Measurements from ENCODE around the gene DESI2. TPM values are rescaled to one million over a fixed set of nuclear protein-coding genes. Genes with fewer than 3 reads are reported as not detected.
"Not testable (repeated sequence)": the region's sequence is repeated elsewhere in the genome, so short reads cannot be mapped to it uniquely, and the experiment has no call there.

Gene DESI2
- total RNA-seq, 1 experiment from 2014 or later: 119 TPM

DNA sequence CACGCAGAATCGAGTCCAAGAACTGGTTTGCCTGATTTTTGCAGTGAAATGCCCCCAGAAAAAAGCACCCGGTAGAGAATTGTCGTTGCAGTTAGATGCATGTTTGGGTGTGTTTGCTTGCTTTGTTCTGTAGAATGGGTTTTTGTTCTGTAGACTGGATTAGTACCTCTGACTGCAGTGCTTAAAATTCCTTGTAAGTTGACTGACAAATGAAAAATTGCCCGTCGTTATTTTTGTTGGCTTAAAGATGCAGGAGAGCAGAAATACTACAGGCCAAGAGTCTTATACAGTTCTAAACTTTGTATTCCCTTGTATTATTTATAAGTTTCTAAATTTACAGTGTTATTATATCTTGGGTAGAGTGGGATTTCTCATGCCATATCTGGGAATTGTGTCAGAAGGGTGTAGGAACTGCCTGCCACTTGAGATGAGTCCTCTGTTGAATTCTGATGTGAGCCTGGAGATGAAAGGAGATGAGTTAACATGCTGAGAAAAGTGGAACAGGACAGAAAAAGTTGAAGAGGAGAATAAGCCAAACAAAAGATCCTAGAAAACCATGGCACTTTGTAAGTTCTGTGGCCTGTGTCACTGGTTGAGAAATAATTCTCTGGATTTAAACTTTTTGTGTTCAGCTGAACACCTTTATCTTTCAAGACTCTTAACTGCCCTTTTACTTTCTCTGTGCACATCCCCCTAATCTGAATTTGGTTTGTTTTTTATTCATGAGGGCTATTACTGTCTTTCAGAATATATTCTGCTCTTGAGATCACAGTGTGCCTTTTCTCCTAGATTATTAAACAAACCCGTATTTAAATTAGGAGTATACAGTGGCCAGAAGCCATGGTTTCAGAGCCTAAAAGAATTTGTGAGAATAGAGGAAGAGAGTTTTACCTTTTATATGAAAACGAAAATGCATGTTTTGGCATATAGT lies 1.4 kb downstream of the DESI2 start:
- no peak for DNase-seq (ENCODE audit: extremely low read depth, low read depth)

DNA sequence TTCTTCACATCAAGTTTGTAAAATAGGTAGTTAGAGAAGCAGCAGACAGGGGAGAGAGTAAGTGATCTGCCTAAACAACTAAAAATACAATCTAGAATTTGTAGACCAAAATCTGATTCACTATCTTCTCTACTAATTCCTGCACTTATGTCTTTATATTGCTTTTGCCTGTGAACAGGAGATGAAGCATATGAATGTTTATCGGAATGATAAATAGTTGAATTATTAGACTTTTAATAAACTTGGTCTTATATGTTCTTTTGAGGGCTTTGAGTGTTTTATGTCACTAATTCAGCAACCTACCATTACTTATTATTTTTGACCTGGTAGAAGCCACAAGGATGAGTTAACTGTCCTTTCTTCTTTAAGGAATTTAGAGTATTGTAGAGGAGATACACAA lies 2.3 kb downstream of the DESI2 start:
- DNase-seq (ENCODE audit: extremely low read depth, low read depth): no peak

DNA sequence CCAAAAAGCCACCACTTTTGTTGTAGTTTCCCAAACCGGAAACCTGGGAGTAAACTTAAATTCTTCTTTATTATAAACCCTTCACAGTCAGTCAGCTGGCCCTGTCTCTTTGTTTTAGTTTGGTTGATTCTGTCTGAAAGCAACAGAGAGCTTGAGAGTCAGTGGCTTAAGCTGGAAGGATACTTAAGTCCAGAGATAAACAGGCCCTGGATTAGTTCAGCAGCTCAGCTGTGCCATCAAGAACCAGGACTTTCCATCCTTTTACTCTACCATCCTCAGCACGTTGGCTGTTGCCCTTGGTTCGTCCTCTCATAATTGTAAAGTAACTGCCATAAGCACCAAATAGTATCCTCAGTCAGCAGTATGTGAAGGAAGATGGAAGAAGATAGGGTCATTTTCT lies 4.5 kb downstream of the DESI2 start:
- DNase-seq (ENCODE audit: extremely low read depth, low read depth): no peak

DNA sequence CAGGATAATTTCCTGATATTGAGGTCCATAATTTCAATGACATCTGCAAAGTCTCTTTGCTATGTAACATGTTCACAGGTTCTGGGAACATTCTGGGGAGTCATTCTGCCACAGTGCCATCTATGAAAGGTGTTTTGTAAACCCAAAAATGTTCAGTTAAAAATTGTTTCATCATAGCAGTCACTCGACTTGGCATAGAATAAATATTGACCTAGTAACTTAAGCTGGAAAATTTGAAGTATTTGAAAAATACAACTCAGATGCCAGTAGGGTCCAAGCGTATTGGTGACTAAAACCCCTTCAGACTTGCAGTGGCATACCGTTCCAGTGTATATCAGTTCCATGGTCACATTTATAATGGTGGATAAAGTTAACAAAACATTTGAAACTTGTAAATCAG lies 6.8 kb downstream of the DESI2 start:
- DNase-seq (ENCODE audit: extremely low read depth, low read depth): no peak

DNA sequence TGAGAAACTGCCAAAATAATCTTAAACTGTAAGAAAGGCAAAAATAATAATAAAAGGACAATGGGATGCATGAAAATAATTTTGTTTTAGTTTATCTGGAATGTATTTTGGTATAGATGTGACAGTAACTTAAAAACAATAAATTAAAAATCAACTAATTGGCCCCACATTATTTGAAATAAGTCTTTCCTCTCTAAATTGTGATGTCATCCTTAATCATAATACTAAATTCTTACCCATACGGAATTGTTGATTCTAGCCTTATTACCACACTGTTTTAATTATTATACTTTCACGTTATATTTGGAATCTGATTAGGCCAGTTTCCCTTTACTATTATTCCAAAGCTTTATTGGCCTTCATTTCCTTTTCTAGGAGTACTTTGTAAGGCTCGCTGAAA lies 7.7 kb downstream of the DESI2 start:
- DNase-seq (ENCODE audit: extremely low read depth, low read depth): no peak

DNA sequence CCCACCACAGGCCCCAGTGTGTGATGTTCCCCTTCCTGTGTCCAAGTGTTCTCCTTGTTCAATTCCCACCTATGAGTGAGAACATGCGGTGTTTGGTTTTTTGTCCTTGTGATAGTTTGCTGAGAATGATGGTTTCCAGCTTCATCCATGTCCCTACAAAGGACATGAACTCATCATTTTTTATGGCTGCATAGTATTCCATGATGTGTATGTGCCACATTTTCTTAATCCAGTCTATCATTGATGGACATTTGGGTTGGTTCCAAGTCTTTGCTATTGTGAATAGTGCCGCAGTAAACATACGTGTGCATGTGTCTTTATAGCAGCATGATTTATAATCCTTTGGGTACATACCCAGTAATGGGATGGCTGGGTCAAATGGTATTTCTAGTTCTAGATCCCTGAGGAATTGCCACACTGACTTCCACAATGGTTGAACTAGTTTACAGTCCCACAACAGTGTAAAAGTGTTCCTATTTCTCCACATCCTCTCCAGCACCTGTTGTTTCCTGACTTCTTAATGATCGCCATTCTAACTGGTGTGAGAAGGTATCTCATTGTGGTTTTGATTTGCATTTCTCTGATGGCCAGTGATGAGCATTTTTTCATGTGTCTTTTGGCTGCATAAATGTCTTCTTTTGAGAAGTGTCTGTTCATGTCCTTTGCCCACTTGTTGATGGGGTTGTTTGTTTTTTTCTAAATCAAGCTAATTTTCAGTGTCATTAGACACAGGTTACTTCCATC lies 8.8 kb downstream of the DESI2 start:
- not testable (repeated sequence) for DNase-seq (ENCODE audit: extremely low read depth, low read depth)

DNA sequence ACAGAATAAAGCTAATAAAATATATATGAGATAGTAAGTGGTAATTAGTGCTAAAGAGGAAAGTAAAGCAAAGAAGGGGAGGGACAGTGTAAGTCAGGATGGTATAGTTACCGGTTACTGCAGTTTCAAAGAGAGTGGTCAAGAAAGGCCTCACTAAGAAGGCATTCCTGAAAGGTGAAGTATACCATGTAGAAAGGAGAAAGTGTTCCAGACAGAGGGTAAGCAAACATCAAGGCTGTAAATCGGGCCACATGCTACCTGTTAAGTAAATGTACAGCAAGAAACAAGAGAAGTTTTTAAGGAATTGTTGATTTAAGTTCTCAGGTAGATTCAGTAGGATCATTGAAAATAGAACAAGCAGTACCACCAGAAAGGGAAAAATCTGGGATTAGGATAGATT lies 9.7 kb downstream of the DESI2 start:
- no peak for DNase-seq (ENCODE audit: extremely low read depth, low read depth)

DNA sequence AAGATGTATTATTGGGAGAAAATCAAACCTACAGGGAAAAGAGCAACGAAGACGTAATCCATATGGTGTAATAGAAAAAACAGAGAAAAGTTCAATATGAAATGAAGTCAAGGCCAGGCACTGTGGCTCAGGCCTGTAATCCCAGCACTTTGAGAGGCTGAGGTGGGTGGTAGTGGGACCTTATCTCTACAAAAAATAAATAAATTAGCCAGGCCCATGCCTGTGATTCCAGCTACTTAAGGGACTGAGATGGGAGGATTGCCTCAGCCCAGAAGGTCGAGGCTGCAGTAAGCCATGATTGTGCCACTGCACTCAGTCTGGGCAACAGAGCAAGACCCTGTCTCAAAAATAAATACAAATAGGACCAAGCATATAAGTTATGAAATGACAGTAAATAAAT lies 11.4 kb downstream of the DESI2 start:
- no peak for DNase-seq (ENCODE audit: extremely low read depth, low read depth)

DNA sequence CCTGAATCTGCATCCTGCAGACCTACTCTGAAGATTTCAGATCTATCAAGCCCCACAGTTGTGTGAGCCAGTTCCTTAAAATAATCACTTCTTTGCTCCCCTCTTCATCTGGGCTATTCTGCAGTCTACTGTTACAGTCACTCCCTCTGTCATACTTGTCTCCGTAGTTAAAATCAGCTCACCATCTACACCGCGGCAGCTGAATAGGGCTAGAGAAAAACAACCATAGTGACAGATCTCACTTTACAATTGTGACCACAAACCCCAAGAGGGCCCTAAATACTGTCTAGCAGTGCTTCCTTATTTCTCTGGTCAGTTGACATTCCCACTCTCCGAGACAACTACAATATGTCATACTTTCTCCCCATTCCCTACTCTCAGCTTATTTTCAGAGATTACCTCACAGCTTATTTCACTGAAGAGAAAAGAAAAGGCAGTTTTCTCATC lies 12.9 kb downstream of the DESI2 start:
- no peak for DNase-seq (ENCODE audit: extremely low read depth, low read depth)

DNA sequence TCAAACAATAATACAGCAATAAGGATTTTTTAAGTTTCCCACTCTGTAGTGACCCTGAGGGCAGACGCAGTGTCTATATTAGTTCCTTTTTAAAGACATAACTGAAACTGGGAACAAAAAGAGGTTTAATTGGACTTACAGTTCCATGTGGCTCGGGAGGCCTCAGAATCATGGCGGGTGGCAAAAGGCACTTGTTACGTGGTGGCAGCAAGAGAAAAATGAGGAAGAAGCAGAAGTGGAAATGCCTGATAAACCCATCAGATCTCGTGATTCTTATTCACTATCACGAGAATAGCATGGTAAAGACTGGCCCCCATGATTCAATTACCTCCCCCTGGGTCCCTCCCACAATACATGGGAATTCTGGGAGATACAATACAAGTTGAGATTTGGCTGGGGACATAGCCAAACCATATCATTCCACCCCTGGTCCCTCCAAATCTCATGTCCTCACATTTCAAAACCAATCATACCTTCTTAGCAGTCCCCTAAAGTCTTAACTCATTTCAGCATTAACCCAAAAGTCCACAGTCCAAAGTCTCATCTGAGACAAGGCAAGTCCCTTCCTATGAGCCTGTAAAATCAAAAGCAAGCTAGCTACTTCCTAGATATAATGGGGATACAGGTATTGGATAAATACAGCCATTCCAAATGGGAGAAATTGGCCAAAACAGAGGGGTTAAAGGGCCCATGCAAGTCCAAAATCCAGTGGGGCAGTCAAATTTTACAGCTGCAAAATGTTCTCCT lies 13.9 kb downstream of the DESI2 start:
- not testable (repeated sequence) for DNase-seq (ENCODE audit: extremely low read depth, low read depth)

DNA sequence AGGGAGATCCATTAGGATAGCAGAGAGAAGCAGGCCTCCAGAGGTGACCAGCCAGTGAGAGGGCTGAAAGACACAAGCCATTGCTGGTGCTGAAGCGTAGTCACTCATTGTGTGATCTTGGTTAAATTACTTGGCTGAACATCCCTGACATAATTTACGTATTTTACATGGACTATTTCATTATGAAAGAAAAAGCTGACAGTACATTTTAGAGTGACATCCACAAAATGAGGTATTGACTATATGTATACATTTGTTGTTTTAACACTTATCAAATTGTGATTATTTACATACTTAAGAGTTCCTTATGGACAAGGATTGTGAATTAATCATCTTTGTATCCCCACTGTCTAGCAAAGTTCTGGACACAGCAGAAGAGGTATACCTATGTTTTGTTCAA lies 14.9 kb downstream of the DESI2 start:
- no peak for DNase-seq (ENCODE audit: extremely low read depth, low read depth)

DNA sequence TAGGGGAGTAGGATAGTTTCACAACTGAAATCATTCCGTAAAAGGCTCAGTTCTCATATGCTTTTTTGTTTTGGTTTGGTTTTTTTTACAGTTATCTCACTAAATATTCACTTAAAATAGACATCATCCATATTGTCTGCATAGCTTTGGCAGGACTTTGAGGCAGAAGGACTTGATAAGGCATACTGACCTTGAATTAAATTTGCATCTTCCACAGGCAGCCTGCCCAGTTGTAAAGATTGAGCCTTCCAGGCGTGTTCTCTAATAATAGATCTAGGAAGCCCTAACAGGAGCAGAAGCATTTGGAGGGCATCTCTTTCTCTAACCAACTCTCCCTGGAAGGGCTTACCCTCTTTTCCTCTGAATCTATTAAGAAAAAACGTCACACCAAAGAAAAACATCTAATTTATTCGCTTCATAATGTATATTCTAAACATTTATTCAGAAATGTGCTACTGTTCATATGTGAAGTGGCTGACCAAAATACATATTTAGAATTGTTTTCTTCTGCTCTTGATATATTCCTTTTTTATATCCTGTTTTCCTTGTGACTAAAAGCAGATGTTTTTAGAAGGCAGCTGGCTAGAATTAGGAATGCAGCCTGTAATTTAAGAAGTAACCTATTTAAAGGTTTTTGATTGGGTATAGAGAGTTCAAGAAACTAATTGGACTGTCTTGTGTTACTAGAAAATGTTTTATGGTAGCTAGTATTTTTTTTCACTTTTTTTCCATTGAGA lies 20.2 kb downstream of the DESI2 start:
- no peak for DNase-seq (ENCODE audit: extremely low read depth, low read depth)

DNA sequence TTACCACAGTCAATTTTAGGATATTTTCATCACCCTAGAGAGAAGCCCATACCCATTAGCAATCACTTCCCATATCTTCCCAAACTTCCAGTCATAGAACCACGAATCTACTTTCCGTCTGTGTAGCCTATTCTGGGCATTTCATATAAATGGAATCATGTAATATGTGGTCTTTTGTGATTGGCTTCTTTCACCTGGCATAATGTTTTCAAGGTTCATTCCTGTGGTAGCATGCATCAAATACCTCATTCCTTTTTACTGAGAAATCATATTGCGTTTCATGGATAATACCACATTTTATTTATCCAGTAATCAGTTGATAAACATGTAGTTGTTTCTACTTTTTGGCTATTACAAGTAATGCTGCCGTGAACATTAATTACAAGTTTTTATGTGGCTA lies 21.5 kb downstream of the DESI2 start:
- no peak for DNase-seq (ENCODE audit: extremely low read depth, low read depth)

DNA sequence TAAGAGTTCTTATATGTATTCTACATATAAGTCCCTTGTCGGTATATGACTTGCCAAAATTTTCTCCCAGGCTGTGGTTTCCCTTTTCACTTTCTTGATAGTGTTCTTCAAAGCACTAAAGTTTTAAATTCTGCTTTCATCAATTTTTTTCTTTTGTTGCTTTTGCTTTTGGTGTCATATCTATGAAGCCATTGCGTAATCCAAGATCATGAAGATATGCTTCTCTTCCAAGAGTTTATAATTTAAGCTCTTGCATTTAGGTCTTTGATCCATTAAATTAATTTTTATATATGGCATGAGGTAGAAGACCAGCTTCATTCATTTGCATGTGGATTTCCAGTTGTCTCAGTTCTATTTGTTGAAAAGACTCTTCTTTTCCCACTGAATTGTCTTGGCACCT lies 22.2 kb downstream of the DESI2 start:
- no peak for DNase-seq (ENCODE audit: extremely low read depth, low read depth)

DNA sequence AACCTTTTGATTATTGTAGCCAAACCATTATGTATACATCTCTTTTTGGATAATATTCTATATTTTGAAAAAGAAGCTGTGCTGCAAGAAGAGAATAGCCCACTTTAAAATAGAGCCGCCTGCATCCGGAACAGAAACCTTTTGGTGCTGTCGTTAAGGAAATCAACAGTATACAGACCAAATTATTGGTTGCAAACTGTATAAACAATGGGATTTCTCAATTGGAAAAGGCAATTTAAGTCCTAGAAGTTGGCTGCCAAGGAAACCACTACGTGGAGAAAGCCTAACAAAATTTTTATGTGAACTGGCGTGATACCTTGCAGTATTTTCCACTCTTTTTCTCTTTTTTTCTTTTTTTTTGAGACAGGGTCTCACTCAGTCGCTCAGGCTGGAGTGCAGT lies 25.8 kb downstream of the DESI2 start:
- DNase-seq (ENCODE audit: extremely low read depth, low read depth): no peak

DNA sequence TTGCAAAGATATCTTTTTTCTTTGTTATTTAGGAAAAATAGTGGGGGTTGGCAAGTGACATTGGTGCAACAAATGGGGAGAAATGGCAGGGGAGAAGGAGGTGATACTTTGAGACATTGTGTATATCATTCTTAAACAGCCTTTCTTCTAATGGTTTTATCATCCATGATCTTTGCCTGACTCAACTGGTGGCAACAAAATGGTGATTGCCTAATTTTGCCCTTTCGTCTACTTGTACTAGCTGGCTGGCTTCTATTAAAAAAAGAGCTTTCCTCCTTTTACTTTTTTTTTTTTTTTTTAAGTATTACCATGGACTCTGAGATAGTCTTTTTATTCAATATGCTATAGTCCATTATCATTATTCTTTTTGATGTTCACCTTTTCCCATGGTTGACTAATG lies 27.7 kb downstream of the DESI2 start:
- no peak for DNase-seq (ENCODE audit: extremely low read depth, low read depth)

DNA sequence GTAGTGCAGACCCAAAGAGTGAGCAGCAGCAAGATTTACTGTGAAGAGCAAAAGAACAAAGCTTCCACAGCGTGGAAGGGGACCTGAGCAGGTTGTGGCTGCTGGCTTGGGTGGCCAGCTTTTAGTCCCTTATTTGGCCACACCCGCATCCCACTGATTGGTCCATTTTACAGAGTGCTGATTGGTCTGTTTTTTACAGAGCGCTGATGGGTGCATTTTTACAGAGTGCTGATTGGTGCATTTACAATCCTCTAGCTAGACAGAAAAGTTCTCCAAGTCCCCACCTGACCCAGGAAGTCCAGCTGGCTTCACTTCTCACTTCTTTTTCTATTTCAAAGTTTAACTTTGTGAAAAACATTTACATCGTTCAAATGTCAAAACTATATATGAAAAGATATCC lies 29.2 kb downstream of the DESI2 start:
- not testable (repeated sequence) for DNase-seq (ENCODE audit: extremely low read depth, low read depth)

DNA sequence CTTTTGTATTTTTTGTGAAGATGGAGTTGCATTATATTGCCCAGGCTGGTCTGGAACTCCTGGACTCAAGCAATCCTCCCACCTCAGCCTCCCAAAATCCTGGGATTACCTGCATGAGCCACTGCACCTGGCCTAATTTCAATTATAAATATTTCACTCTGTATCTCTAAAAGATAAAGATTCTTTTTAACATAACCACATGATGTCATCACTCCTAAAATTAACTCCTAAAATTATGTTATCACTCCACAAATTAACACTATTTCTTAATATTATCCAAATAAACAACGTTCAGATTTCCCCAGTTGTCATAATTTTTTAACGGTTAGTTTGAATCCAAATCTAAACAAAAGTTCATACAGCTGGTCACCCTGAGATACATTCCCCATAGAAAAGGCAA lies 43.0 kb downstream of the DESI2 start:
- no peak for DNase-seq (ENCODE audit: extremely low read depth, low read depth)

DNA sequence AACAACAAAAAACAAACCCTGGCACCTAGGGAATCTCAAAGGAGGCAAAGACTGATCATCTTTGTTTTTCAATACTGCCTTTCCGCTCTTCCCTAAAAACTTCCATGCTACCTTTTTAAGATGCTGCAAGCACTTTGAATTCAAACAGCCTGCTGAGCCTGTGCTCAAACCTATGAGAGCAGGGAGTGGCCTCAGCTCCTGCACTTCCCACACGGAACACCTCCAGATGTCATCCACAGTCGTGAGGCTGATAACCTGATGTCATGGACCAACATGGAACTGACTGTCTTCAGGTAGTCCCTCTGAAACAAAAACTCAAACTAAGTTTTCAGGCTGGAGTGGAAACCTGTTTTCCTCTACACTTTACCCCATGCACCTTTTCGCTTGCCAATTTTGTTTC lies 46.8 kb downstream of the DESI2 start:
- DNase-seq (ENCODE audit: extremely low read depth, low read depth): no peak

DNA sequence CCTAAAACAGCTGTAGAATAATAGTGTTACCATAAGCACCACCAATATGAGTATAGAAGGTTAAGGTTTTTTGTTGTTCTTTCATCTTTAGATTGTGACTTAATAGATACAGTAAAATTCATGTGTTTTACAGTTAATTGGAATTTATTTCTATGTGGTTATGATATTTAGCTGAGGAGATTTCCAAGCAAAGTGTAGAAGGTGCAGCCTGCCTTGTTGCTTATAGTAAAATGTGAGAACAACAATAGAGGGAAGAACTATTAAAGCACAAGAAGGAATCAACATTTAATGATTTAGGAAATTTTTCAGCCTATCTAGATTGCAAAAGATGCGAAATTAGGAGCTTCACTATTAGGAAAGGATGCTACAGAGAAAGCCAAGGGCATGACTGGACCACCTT lies 47.9 kb downstream of the DESI2 start:
- no peak for DNase-seq (ENCODE audit: extremely low read depth, low read depth)

DNA sequence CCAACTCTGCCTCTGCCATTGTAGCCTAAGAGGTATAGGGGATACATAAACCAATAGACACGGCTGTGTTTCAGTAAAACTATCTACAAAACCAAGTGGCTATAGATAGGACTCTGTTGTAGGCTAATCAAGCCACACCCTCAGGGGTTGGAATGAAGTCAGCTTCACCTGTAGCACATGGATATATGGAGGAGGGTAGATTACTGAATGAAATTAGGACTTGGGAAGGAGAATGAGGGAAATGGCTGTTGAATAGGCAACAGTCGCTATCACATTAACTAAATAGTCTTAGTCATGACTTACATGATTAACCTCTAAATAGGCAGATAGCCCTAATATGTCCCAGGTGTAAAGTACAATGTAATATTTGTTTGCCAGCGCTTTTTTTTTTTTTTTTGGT lies 49.7 kb downstream of the DESI2 start:
- no peak for DNase-seq (ENCODE audit: extremely low read depth, low read depth)
